ENCODE measurements around the gene EHBP1. TPM values are rescaled to one million over a fixed set of nuclear protein-coding genes. Genes with fewer than 3 reads are reported as not detected.
"Not testable (repeated sequence)": the region's sequence is repeated elsewhere in the genome, so short reads cannot be mapped to it uniquely, and the experiment has no call there.

Gene EHBP1
- total and polyA plus RNA-seq, 7 experiments from 2014 or later: 12.3 to 31.5 (median 27.7) TPM

DNA sequence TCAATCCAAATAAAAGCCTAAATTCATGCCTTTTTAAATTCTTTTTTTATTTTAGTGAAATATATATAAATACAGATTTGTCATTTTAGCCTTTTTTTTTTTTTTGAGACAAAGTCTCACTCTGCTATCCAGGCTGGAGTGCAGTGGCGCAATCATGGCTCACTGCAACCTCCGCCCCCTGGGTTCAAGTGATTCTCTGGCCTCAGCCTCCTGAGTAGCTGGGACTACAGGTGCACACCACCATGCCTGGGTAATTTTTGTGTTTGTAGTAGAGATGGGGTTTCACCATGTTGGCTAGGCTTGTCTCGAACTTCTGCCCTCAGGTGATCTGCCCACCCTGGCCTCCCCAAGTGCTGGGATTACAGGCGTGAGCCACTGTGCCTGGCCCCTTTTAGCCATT lies 368.9 kb downstream of the EHBP1 start:
- intact Hi-C loops (cut with micrococcal nuclease); CTCF ChIA-PET; H3K9me3 ChIP-seq (ENCODE audit: control insufficient read depth in 2 of 3, low read length in 3 of 3); H3K27ac ChIP-seq (ENCODE audit: low read depth, low read length); POLR2A ChIA-PET; DNase-seq; H3K4me3 Mint-ChIP-seq; H3K9me3 Mint-ChIP-seq; H3K27ac Mint-ChIP-seq; H3K4me1 ChIP-seq (ENCODE audit: control insufficient read depth in 2 of 2, insufficient read depth in 2 of 2, low read length in 2 of 2); ATAC-seq; H3K36me3 ChIP-seq (ENCODE audit: control insufficient read depth in 2 of 3, insufficient read depth in 3 of 3, low read length in 3 of 3); H3K27me3 ChIP-seq (ENCODE audit: control insufficient read depth in 2 of 2, insufficient read depth in 2 of 2, low read length in 2 of 2); H3K4me1 Mint-ChIP-seq; H3K4me3 ChIP-seq (ENCODE audit: low read length); H3K36me3 Mint-ChIP-seq: not testable (repeated sequence)
- peaks cover 9 to 50% (median 28%) of the 10 kb centered on the region in 5 donors for H3K27me3 Mint-ChIP-seq

DNA sequence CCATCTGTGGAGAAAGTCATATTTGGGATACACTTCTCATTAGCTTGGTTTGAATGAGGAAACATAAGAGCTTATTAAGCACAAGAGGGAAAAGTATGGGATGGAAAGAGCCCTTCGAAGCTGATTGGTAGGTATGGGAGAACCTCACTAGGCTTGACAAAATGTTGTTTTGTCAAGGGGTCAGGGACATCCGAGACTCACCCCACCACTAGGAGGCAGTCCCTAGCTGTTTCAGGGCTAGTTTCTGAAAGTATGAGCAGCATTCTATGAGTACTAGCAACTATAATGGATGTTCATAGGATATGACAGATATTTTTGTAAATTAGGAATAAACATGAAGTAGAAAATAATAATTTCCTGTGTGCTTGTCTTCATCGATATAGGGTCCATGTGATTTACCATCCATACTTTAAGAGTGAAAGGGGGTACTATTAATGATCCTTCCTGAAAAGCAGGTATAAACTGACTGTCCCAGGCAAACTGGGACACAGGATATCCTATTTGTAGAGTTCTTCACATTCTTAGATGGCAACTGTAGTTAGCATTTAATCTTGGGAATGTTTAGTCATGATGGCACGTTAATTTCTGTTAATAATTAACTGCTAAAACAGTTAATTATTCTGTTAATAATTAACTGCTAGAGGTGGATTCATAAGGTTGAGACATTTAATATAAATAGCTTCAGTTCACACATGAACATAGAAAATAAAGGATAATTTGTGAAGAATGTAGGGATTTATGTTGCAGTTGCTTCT lies 373.5 kb downstream of the EHBP1 start:
- Histone ChIP-seq H3K4me1 (ENCODE audit: control insufficient read depth in 2 of 2, insufficient read depth in 2 of 2, low read length in 2 of 2) (no peaks in the 10 kb centered on the region), H3K27me3 (ENCODE audit: control insufficient read depth in 2 of 2, insufficient read depth in 2 of 2, low read length in 2 of 2) (peaks cover 0 to 3% of the 10 kb centered on the region in 2 donors), H3K9me3 (ENCODE audit: control insufficient read depth in 2 of 3, low read length in 3 of 3) (no peaks in the 10 kb centered on the region), H3K4me3 (ENCODE audit: low read length) (no peak overlapping the region), H3K27ac (ENCODE audit: low read depth, low read length) (no peak overlapping the region), H3K36me3 (ENCODE audit: control insufficient read depth in 2 of 3, insufficient read depth in 3 of 3, low read length in 3 of 3) (no peaks in the 10 kb centered on the region)
- Mint-ChIP-seq H3K9me3 (no peaks in the 10 kb centered on the region), H3K4me1 (no peaks in the 10 kb centered on the region), H3K27me3 (peaks cover 7 to 52% (median 22%) of the 10 kb centered on the region in 5 donors), H3K36me3 (no peaks in the 10 kb centered on the region), H3K27ac (no peak overlapping the region), H3K4me3 (no peak overlapping the region)
- ATAC-seq (no peak), DNase-seq (no peak)
- ChIA-PET POLR2A (no interaction called here), CTCF (no interaction called here)
- intact Hi-C loops (cut with micrococcal nuclease): no loop called here

DNA sequence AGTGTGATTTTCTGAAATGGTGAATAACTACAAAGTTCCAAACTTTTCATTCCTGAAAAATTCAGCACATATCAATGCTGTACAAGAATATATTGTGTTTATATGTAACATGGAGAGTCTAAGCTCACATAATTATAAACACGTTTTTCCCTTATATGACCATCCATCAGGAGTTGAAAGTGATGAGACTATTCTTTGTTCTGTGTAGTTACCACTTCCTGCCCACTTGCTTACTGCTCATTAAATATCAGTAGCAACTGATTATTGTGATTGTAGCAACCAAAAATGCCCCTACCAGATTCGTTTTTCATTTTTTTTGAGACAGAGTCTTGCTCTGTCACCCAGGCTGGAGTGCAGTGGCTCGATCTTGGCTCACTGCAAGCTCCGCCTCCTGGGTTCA lies 375.9 kb downstream of the EHBP1 start:
- no peaks in the 10 kb centered on the region for H3K4me1 ChIP-seq (ENCODE audit: control insufficient read depth in 2 of 2, insufficient read depth in 2 of 2, low read length in 2 of 2)
- Mint-ChIP-seq H3K27me3 (peaks cover 10 to 57% (median 26%) of the 10 kb centered on the region in 5 donors), H3K4me3 (no peak overlapping the region), H3K36me3 (no peaks in the 10 kb centered on the region), H3K27ac (no peak overlapping the region), H3K4me1 (no peaks in the 10 kb centered on the region), H3K9me3 (peaks cover 0 to 8% (median 0%) of the 10 kb centered on the region in 11 donors)
- H3K27me3 ChIP-seq (ENCODE audit: control insufficient read depth in 2 of 2, insufficient read depth in 2 of 2, low read length in 2 of 2): peaks cover 0 to 3% of the 10 kb centered on the region in 2 donors
- no peaks in the 10 kb centered on the region for H3K36me3 ChIP-seq (ENCODE audit: control insufficient read depth in 2 of 3, insufficient read depth in 3 of 3, low read length in 3 of 3)
- ATAC-seq (no peak), DNase-seq (no peak)
- ChIA-PET POLR2A (no interaction called here), CTCF (no interaction called here)
- H3K4me3 ChIP-seq (ENCODE audit: low read length): no peak overlapping the region
- intact Hi-C loops (cut with micrococcal nuclease): no loop called here
- no peak overlapping the region for H3K27ac ChIP-seq (ENCODE audit: low read depth, low read length)
- no peaks in the 10 kb centered on the region for H3K9me3 ChIP-seq (ENCODE audit: control insufficient read depth in 2 of 3, low read length in 3 of 3)

DNA sequence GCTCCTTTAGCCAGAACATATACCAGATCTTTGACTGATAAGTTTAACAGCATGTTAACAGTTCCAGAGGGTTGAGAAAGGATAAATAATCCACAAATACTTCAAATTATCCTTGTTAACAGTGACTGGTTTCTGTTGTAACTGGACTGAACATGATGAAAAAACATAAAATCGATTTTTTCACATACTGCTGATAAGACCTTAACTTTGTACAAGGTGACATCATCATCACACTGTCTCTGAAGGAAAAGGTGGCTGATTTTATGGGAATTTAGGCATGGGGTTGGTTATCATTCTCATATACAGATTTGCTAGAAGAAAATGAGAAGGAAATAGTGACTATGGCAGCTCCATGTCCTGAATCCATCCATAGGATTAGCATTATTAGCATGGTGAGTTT lies 381.2 kb downstream of the EHBP1 start:
- Mint-ChIP-seq H3K36me3 (no peaks in the 10 kb centered on the region), H3K4me1 (no peaks in the 10 kb centered on the region), H3K9me3 (peaks cover 0 to 16% (median 0%) of the 10 kb centered on the region in 11 donors), H3K4me3 (no peak overlapping the region), H3K27ac (no peak overlapping the region), H3K27me3 (peaks cover 3 to 28% (median 18%) of the 10 kb centered on the region in 5 donors)
- Histone ChIP-seq H3K27ac (ENCODE audit: low read depth, low read length) (no peak overlapping the region), H3K9me3 (ENCODE audit: control insufficient read depth in 2 of 3, low read length in 3 of 3) (no peaks in the 10 kb centered on the region), H3K27me3 (ENCODE audit: control insufficient read depth in 2 of 2, insufficient read depth in 2 of 2, low read length in 2 of 2) (no peaks in the 10 kb centered on the region), H3K36me3 (ENCODE audit: control insufficient read depth in 2 of 3, insufficient read depth in 3 of 3, low read length in 3 of 3) (no peaks in the 10 kb centered on the region), H3K4me3 (ENCODE audit: low read length) (no peak overlapping the region), H3K4me1 (ENCODE audit: control insufficient read depth in 2 of 2, insufficient read depth in 2 of 2, low read length in 2 of 2) (no peaks in the 10 kb centered on the region)
- DNase-seq (no peak), ATAC-seq (no peak)
- CTCF ChIA-PET: no interaction called here
- intact Hi-C loops (cut with micrococcal nuclease): no loop called here
- POLR2A ChIA-PET: interaction anchor here (0.6 kb wide), 1 partner anchor 57 kb away, joined by 4 read pairs; no protein-coding TSS in a partner anchor

DNA sequence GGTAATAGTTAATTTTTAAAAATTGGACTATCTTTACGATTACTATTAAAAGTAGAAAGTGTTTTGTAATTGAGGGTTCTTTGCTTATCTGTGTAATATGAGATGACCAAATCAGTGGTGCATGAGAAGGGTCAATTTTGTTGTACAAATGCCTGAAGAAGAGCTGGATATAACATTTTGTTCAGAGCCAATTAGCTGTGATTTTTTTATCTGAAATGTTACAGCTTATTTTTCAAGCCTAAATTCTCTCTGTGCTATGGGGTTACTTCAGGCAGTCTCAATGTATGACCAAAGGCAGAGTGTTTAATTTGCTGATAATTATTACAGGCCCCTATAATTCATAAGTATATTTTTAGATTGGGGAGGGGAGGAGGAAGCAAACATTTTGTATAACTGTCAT lies 386.9 kb downstream of the EHBP1 start:
- H3K36me3 Mint-ChIP-seq: no peaks in the 10 kb centered on the region
- peaks cover 0 to 31% (median 14%) of the 10 kb centered on the region in 5 donors for H3K27me3 Mint-ChIP-seq
- Histone ChIP-seq H3K27me3 (ENCODE audit: control insufficient read depth in 2 of 2, insufficient read depth in 2 of 2, low read length in 2 of 2) (no peaks in the 10 kb centered on the region), H3K36me3 (ENCODE audit: control insufficient read depth in 2 of 3, insufficient read depth in 3 of 3, low read length in 3 of 3) (no peaks in the 10 kb centered on the region), H3K4me3 (ENCODE audit: low read length) (no peak overlapping the region), H3K9me3 (ENCODE audit: control insufficient read depth in 2 of 3, low read length in 3 of 3) (no peaks in the 10 kb centered on the region), H3K27ac (ENCODE audit: low read depth, low read length) (no peak overlapping the region), H3K4me1 (ENCODE audit: control insufficient read depth in 2 of 2, insufficient read depth in 2 of 2, low read length in 2 of 2) (no peaks in the 10 kb centered on the region)
- no peak overlapping the region for H3K27ac Mint-ChIP-seq
- ChIA-PET CTCF (no interaction called here), POLR2A (no interaction called here)
- H3K4me3 Mint-ChIP-seq: no peak overlapping the region
- peaks cover 0 to 14% (median 4%) of the 10 kb centered on the region in 11 donors for H3K9me3 Mint-ChIP-seq
- ATAC-seq: no peak
- intact Hi-C loops (cut with micrococcal nuclease): no loop called here
- no peaks in the 10 kb centered on the region for H3K4me1 Mint-ChIP-seq
- no peak for DNase-seq

DNA sequence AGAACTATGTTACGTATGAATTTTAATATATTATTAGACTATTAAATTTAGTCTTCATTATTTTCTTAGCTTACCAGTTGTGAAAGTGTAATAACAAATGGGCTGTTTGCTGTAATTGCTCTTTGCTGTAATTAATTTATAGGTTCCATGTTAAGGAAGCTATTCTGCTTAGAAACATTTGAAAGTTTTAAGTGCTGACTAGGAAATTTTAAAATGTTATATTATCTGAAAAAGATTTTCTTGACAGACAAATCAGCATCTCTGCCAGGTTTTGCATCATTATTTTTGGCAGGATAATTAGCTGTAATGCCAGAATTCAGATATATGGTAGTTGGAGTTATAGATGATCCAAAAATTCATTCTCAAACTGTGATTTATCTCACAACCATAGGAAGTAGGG lies 387.3 kb downstream of the EHBP1 start:
- Histone ChIP-seq H3K27me3 (ENCODE audit: control insufficient read depth in 2 of 2, insufficient read depth in 2 of 2, low read length in 2 of 2) (no peaks in the 10 kb centered on the region), H3K36me3 (ENCODE audit: control insufficient read depth in 2 of 3, insufficient read depth in 3 of 3, low read length in 3 of 3) (no peaks in the 10 kb centered on the region), H3K4me1 (ENCODE audit: control insufficient read depth in 2 of 2, insufficient read depth in 2 of 2, low read length in 2 of 2) (no peaks in the 10 kb centered on the region), H3K9me3 (ENCODE audit: control insufficient read depth in 2 of 3, low read length in 3 of 3) (no peaks in the 10 kb centered on the region), H3K27ac (ENCODE audit: low read depth, low read length) (no peak overlapping the region), H3K4me3 (ENCODE audit: low read length) (no peak overlapping the region)
- Mint-ChIP-seq H3K36me3 (no peaks in the 10 kb centered on the region), H3K9me3 (peaks cover 0 to 18% (median 4%) of the 10 kb centered on the region in 11 donors), H3K27ac (no peak overlapping the region), H3K4me3 (no peak overlapping the region), H3K4me1 (no peaks in the 10 kb centered on the region), H3K27me3 (peaks cover 0 to 31% (median 14%) of the 10 kb centered on the region in 5 donors)
- ChIA-PET POLR2A (no interaction called here), CTCF (no interaction called here)
- DNase-seq: no peak
- ATAC-seq: no peak
- intact Hi-C loops (cut with micrococcal nuclease): no loop called here

DNA sequence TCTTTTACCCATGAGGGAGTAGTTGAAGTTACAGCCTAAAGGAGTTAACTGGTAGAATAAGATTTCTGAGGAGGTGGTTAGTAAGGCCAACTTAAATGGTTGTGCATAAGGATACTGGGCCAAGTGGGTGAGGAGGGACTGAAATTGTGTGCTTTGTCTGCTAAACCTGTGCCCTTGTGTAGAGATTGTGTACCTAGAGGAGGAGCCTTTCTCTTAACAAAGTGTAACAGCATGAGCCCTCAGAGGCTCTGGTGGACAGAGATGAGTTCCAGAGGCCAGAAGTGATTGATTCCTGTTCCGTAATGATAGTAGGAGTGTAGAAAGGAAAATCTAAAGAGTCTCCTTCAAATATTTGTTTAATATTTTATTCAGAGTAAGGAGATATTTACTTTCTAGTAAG lies 388.0 kb downstream of the EHBP1 start:
- Mint-ChIP-seq H3K4me1 (no peaks in the 10 kb centered on the region), H3K27ac (no peak overlapping the region), H3K9me3 (peaks cover 0 to 18% (median 4%) of the 10 kb centered on the region in 11 donors), H3K36me3 (no peaks in the 10 kb centered on the region), H3K27me3 (peaks cover 0 to 31% (median 14%) of the 10 kb centered on the region in 5 donors), H3K4me3 (no peak overlapping the region)
- Histone ChIP-seq H3K27ac (ENCODE audit: low read depth, low read length) (no peak overlapping the region), H3K4me1 (ENCODE audit: control insufficient read depth in 2 of 2, insufficient read depth in 2 of 2, low read length in 2 of 2) (no peaks in the 10 kb centered on the region), H3K36me3 (ENCODE audit: control insufficient read depth in 2 of 3, insufficient read depth in 3 of 3, low read length in 3 of 3) (no peaks in the 10 kb centered on the region), H3K9me3 (ENCODE audit: control insufficient read depth in 2 of 3, low read length in 3 of 3) (no peaks in the 10 kb centered on the region), H3K27me3 (ENCODE audit: control insufficient read depth in 2 of 2, insufficient read depth in 2 of 2, low read length in 2 of 2) (no peaks in the 10 kb centered on the region), H3K4me3 (ENCODE audit: low read length) (no peak overlapping the region)
- intact Hi-C loops (cut with micrococcal nuclease): no loop called here
- ChIA-PET CTCF (no interaction called here), POLR2A (no interaction called here)
- DNase-seq: no peak
- ATAC-seq: no peak

Measured in naive thymus-derived CD4-positive, alpha-beta T cell (primary cell).